NCI-H526 (cell line): ENCODE data around the gene STPG3.

Experiments used
- DNase-seq, 2 experiments: peaks; one replicate each; lab custom pipeline; 2025; lab: John Stamatoyannopoulos, UW

Gene STPG3

DNA sequence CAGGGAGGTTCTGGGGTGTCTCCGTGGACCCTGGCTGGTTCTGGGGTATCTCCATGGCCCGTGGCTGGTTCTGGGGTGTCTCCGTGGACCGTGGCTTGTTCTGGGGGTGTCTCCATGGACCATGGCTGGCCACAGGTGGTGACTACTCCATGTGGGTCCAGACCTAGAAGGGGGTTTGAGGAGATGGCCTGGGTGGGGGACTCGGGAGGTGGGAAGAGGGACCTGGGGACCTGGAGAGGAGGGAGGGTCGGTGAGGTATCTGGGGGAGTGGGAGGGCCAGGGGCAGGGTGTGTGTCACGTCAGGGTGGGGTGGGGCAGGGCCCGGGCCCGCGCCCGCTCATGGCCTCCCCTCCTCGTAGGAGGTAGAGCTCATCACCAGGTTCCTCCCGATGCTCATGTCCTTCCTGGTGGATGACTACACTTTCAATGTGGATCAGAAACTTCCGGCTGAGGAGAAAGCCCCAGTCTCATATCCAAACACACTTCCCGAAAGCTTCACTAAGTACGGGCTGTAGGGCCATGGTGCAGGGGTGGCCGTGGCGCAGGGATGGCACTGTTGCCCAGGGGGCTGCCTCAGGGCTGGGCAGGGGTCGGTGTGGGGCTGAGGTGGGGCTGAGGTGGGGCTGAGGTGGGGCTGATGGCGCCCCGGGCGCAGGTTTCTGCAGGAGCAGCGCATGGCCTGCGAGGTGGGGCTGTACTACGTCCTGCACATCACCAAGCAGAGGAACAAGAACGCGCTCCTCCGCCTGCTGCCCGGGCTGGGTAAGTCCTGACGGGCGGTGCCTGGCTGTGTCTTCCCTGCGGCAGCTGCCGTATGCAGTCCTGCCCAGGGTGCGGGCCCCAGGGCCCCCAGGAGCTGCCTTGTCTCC, 15.7 kb downstream of the STPG3 start:
- no peak for DNase-seq

DNA sequence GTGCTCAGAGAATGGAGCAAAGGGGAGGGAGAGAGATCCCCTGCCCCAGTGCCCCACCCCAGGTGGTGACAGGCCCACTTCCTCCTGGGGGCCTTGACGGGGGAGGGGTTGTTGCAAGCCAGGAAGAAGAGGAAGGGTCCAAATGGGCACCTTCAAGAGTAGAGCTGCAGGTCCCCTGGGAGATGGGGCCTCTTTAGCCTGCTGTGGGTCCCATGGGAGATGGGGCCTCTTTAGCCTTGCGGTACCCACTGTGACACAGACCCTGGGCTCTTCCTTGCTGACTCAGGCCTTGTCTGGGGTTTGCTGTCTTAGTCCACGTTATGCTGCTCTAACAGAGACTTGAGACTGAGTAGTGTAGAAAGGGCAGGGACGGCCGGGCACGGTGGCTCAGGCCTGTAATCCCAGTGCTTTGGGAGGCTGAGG, 16.9 kb downstream of the STPG3 start:
- DNase-seq: no peak

DNA sequence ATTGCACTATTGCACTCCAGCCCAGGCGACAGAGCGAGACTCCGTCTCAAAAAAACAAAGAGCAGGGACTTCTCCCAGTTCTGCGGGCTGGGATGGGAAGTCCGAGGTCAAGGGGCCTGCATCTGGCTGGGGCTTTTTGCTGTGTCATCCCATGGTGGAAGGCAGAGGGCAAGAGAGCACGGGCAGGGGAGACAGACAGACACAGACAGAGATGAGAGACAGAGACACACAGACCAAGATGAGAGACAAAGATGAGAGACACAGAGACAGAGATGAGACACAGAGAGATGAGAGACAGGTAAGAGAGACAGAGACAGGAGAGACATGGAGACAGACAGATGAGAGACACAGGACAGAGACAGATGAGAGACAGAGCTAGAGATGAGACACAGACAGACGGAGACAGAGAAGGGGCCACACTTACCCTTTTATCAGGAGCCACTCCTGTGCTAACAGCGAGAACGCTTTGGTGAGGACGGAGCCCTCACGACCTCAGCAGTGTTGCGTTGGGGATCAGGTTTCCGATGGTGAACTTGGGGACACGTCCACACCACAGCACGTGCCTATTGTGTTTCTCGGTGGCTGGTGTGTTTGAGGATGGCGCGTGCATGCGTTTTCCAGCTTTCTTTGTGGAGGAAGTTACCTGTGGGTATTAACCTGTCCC, 17.6 kb downstream of the STPG3 start:
- no peak for DNase-seq

DNA sequence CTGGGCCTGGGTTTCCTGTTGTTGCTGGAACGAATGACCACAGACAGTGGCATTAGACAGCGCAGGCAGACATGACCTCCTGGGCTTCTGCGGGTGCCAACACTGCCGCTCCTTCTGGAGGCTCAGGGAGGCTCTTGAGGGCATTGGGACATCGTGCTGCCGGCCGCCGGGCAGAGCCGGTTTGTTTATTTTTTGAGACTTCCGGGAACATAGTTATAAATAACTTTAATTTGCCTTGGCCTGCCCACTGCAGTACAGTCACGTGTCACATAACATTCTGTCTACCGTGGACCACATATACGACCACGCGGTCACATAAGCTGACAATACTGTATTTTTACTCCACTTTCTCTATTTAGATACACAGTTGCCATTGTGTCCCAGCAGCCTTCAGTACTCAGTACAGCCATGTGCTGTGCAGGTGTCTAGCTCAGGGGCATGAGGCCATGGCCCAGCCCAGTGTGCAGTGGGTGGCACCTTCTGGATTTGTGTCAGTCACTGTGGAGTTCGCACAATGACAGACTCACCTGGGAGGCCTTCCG, 18.2 kb downstream of the STPG3 start:
- DNase-seq: peak in 1 of 2 experiments; percentile 34

DNA sequence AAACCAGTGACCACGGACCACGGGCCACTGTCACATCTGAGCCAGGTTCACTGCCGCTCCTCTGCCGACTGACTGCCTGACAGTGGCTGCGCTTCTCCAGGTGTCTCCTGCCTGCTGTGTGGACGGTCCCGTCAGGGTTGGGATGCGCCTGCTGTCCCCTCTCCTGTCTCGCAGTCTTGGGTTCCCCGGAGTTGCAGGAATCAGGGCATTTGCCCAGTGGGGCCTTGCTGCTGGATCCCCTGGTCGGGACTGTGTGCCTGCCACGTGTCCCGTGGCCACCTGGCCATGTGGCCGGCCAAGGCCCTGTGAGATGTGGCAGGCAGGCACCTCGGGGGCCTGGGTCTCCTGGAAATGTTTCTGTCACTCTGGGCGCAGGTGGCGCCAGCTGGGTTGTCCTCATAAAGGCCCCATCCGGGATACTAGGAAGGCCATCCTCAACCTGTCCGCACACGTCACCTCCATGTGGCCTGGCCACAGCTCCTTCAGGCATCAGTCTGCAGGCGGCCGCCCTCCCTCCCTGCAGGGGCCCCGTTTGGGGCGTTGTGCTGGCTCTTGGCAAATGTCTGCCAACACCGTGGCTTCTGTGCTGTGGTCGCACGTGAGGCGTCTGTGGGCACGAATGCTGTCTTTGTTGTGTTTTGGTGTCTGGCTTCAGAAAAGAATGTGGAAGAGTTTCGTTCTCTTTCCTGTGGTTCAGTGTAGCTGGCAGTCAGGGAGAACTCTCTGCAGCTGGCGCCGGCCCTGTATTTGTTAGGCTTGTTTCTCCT, 20.0 kb downstream of the STPG3 start:
- no peak for DNase-seq

DNA sequence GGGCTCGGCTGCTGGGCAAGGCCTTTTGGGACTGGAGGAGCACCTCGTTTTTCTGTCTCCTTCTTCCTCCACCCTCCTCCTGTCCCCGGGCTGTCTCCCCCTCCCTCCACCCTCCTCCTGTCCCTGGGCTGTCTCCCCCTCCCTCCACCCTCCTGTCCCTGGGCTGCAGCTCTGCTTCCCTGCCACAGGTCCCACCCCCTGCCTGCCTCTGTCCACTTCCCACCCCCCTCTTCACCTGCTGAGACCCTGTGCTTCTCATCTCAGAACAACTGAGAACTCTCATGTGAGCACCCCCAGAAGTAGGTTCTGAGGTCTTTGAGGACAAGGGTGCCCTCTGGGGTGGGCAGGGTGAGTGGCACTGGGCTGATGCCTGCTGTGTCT, 20.6 kb downstream of the STPG3 start:
- DNase-seq: no peak

DNA sequence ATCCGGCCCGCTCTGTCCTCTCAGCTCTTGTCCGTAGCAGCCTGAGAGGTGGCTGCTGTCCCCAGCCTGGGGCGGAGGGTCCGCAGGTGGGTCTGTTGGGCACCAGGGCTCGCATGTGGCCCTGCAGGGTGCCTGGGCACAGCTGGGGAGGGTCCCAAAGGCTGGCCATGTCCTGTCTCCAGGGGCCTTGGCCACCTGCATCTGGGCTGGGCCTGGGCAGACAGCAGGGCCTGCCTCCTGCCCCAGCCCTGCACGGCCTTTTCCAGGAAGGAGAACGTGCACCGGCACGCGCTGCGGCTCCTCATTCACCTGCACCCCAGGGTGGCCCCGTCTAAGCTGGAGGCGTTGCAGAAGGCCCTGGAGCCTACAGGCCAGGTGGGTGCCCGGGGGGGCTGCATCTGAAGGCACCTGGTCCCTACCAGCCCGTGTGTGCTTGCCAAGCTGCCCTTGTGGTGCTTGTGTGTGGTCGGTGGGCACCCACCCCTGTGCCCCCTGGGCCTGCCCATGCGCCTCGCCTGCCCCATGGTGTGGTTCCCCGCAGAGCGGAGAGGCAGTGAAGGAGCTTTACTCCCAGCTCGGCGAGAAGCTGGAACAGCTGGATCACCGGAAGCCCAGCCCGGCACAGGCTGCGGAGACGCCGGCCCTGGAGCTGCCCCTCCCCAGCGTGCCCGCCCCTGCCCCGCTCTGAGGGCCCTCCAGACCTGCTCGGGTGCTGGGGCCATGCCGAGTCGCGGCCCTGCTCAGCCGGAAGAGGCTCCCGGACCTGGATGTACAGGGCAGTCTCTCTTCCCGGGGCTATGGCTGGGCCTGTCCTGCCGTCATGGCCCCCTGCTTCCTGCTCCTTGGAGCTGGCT, 21.4 kb downstream of the STPG3 start:
- DNase-seq: no peak

DNA sequence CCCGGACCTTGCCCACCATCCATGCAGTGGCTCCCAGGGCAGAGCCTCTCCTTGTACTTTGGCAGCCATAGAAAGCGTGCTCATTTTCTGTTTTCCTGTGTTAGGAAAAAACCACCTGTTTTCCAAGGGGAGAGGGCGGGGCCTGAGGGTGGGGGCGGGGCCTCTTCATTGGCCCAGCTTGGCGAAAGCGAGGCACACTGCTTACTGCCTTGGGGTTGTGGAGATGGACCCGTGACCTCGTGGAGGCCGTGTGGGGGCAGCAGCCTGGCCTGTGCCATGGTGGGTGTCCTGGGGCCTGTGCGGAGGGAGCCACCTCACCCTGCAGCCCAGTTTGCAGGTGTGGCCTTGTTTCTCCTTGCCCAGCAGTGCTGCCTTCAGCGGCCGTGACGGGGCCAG, 22.0 kb downstream of the STPG3 start:
- DNase-seq: no peak

DNA sequence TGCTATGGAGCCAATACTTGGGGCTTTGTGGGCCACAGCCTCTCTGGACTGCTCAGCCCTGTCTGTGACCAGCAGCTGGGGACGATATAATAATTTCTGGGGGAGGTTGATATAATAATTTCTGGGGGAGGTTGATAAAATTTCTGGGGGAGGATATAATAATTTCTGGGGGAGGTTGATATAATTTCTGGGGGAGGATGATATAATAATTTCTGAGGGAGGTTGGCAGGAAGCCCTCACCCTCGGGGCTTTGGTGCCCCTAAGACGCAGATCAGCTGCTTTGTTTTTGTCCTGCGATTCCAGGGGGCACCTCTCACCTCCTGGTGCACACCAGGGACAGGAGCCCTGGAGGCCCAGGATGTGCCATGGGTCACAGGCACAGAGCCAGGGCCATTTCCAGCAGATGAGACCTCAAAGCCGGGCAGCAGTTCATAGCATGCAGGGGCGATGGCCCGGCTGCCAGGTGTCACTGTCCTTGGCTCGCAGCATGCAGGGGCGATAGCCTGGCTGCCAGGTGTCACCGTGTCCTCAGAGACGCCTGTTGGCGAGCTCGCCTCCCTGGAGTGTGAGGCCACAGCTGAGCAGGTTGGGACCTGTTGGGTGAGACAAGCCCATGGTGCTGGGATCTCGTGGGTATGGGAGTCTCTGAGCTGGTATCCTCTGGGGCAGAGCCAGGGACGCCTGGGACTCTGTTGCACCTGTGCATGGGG, 22.7 kb downstream of the STPG3 start:
- no peak for DNase-seq

DNA sequence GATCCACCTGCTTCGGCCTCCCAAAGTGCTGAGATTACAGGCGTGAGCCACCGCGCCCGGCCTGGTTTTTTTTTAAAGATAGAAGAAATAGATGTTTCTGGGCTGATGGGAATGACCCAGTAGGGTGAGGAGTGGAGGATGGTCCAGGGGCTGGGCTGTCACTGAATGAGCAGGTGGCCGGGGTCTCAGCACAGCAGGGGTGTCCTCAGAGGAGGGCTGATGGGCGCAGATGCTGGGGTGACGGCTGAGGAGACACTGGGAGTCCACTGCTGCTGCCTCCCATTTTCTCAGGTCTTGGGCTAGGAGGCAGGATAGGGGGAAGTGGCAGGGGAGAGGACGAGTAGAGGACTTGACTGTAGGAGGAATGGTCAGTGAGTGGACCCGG, 24.1 kb downstream of the STPG3 start:
- no peak for DNase-seq

DNA sequence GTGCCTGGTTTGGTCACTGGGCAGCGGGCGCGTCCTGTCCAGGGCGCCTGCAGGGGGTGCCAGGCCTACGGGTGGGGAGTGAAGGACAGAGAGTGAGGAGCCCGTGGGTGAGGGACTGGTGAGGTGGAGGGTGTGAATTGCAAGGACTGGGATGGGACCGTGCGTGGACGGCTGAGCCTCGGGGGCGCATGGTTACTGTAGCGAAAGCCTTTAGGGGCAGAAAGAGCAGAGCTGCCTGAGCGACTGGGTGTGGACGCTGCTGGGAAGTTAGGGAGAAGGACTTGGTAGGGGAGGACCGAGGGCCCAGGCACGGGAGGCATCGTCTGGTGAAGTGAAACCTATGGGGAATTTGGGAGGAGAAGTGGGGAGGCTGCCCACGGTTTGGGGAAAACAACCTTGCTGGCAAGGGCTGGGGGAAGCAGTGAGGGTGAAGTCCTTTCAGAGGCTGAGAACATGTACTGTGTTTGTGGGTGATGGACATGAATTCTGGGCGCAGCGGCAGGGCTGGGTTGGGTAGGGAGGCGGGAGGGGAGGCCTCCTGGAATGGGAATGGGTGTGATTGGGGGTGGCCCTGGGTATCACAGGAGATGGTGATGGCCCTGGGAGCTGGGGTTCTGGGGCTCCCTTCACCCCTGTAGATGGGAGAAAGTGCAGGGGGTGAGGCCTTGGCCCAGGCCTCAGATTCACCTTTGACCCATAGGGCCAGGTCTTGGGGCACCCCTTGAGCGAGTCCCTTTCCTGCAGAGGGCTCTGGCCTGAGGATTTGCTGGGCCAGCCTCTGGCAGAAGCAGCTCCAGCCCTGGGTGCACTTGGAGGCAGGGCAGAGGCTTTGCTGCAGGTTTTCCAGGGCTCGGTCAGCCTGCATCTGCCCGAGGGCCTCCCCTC, 24.7 kb downstream of the STPG3 start:
- no peak for DNase-seq

DNA sequence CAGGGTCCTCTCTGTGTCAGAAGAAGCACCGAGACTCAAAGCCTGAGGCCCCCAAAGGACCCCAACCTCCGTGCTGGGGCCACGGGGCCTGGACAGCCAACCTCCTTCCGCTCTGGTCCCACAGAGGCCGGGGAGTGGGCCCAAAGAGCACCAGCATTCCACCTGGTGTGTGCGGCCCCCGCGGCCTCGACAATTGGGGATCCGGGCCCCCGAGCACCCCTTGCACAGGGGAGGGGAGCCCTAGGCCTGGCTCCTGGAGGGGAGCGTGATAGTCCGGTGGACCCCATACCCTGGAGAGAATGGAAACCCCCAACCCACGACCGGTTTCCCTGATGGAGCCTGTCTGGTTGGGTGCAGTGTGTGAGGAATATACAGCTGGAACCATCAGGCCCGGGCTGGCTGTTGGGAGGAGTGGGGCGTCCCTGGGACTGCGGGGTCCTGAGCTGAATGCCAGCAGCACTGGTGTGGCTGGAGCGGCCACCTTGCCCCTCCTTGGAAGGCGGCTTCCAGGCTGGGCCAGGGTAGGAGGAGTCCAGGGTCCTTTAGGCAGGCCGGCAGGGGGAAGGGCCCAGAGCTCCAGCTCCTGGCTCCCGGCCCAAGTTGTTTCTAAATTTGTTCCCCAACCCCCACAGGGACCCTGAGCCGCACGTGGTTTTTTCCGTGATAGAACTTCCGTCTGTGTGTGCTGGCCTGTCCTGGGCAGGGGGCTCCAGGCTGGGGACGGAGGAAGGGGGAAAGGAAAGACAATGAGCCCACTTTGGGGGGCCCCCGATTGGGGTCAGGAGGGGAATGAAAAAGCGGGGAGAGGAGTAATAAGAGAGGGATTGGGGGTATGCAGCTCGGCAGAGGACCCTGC, 25.6 kb downstream of the STPG3 start:
- no peak for DNase-seq

DNA sequence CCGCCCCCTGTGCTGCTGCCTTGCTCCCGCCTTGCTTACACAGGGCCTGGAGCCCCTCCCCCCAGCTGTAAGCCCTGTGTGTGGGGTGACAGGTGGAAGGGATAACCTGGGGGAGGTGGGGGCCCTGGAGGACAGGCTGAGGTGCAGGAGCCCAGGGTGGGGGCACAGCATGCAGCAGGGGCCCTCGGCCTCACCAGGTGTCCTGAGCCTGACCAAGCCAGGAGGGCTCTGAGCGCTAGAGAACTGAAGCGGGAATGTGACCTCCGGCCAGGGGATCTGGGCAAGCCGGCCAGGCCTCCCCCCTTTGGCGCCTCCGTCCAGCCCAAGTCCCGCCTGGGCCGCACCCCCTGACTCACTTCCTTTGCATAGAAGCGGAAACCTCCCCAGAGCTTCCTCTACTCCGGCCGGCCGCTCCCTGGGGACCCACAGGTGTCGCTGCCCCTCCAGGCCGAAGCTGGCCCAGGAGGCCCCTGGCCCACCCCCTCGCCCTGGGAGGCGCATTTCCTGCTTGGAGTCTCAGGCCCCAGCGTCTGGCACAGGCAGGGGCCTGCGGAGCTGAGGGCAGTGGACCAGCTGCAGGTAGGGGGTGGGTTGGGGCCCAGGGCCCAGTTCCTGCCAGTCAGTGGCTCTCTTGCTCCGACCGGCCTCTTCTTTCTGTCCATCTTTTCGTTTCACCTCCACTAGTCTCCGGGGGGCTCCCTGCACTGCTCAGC, 26.4 kb downstream of the STPG3 start, which contains the start of gene TOR4A:
Gene TOR4A, plus strand, starts transcription at position 398 of the 713 bp plus-strand sequence. CDS start 964 bp downstream, outside the sequence.
- DNase-seq: no peak

DNA sequence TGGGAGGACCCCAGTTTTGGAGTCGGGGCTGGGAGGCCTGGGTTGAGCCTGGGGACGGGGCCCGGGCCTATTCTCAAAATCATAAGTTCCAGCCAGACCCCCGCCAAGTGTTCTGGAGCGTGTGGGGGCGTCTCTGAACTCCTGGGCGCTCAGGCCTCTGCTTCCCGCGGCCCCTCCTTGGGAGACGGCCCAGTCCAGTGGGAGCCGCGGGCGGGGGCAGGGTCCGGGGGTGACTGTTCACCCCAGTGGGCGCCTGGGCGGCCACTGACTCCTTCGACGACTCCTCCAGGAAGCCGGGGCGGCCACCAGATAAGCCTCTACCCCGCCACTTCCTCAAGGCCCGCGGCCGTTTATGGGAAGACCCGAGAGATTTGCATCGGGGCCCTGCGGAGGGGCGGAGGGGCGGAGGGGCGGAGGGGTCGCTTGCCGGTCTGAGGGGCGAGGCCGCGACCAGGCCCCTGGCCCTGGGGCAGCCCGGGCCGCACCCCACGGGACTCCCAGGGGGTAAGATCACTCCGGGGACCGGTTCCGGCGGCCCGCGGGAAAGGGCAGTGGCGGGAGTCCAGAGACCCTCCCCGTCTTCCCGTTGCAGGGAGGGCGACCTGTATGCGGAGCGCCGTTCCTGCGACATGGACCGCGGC, 27.1 kb downstream of the STPG3 start:
- no peak for DNase-seq

DNA sequence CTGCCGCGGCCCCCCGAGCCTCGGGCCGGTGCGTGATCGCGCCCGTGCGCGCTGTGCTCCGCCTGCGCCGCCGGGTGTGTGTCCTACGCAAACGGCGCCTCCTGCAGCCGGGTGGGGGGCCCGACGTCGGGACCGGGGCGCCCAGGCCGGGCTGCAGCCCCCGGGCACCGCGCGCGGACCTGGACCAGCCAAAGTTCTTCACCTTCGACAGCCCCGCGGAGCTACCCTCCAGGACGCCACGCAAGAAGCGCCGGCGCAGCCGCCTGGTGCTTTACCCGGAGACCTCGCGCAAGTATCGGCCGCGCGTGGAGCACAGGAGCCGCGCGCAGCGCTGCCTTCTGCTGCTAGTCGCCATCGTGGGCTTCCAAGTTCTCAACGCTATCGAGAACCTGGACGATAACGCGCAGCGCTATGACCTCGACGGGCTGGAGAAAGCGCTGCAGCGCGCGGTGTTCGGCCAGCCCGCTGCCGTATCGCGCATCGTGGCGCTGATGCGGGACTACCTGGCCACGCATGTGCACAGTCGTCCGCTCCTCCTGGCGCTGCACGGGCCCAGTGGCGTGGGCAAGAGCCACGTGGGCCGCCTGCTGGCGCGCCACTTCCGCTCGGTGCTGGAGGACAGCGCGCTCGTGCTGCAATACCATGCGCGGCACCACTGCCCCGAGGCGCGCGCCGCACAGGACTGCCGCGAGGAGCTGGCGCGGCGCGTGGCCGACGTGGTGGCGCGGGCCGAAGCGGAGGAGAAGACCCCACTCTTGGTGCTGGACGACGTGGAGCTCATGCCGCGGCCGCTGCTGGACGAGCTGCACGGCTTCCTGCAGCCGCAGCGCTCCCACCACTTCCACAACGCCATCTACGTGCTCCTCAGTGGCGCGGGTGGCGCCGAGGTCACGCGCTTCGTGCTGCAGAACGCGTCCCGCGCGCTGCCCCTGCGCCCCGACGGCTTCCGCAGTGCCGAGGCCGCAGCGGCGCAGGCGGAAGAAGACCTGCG, 27.9 kb downstream of the STPG3 start:
- no peak for DNase-seq

DNA sequence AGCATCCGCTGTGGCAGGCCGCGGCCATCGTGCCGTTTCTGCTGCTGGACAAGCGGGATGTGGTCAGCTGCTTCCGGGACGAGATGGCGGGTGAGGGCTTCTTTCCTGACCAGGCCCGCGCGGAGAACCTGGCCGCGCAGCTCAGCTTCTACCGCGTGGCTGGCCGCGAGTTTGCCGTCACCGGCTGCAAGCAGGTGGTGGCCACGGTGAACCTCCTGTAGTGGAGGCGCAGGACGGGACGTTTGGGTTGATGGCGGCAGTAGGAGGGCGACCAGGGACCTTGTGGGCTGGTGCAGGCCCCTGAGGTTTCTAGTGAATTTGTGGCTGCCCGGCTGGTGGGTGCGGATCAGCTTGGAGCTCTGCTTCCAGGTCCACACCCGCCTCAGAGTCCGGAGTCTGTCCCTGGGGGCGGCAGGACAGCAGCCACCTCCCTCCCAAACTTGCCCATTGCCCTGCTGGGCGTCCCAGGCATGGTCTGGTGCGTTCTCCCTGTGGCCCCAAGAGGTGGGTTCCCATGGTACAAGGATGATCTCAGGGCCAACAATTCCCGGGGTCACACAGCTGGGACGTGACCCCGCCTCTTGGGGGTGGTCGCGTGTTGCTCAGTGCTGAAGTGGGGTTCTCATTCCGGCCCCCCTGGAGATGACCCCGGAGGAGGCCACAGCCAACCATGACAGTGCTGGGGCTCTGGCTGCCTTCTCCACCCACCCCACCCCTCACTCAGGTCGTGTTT, 28.8 kb downstream of the STPG3 start:
- no peak for DNase-seq
